Astrocyte (in vitro differentiated cells and primary cell): Measurements from ENCODE around the gene GPR156.

Experiments used
- EZH2 ChIP-seq: IDR thresholded peaks from 2 replicates; pipeline ENCODE4 v1.6.1; 2012; ENCODE audit warnings: mild to moderate bottlenecking, low read length, inconsistent platforms; ENCODE audit not compliant: insufficient read depth
- TF ChIP-seq, protein P1 (sequence below): IDR thresholded peaks from 2 replicates; pipeline ENCODE4 v1.5.1; 2011; ENCODE audit warnings: low read depth, mild to moderate bottlenecking, inconsistent platforms, low read length, moderate library complexity; ENCODE audit not compliant: insufficient read depth

DNA sequence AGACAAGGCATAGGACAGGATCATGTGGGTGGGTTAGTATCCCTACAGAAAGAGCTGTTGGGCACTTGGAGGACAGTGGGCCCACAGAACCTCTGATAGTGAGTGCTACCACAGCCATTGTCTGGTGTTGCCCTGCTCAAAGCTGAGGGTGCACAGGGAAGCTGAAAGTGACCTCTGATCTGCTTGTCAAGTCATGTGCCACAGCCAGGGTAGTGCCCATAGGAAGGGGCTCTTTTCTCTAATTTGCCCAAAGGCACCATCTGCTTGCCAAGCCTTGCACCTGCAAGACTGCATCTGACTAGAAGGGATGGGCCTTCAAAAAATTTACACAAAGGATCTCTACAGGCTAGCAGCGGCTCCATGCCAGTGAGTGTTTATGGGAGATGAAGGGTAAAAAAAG lies 103.4 kb downstream of the GPR156 start:
- no peak for TF ChIP-seq EZH2
- TF ChIP-seq, protein P1, sequence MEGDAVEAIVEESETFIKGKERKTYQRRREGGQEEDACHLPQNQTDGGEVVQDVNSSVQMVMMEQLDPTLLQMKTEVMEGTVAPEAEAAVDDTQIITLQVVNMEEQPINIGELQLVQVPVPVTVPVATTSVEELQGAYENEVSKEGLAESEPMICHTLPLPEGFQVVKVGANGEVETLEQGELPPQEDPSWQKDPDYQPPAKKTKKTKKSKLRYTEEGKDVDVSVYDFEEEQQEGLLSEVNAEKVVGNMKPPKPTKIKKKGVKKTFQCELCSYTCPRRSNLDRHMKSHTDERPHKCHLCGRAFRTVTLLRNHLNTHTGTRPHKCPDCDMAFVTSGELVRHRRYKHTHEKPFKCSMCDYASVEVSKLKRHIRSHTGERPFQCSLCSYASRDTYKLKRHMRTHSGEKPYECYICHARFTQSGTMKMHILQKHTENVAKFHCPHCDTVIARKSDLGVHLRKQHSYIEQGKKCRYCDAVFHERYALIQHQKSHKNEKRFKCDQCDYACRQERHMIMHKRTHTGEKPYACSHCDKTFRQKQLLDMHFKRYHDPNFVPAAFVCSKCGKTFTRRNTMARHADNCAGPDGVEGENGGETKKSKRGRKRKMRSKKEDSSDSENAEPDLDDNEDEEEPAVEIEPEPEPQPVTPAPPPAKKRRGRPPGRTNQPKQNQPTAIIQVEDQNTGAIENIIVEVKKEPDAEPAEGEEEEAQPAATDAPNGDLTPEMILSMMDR, result no peak
